Endometrial microvascular endothelial cells (primary cell): ENCODE results near the gene CRYBA1. TPM values are rescaled to one million over a fixed set of nuclear protein-coding genes. Genes with fewer than 3 reads are reported as not detected.
"Not testable (repeated sequence)": the region's sequence is repeated elsewhere in the genome, so short reads cannot be mapped to it uniquely, and the experiment has no call there.

Source experiments
- in situ Hi-C: cut with HindIII; loops from 2 replicates; pipeline ENCODE4 v1.10.0; 2017; ENCODE audit warnings: low sequenced_read_pairs, low pct_unique_long_range_greater_than_20kb; ENCODE audit errors: inconsistent ontology term
- total RNA-seq: library from RNA; depleted of rRNA; stranded (reverse); fragments of >200 nt; gene quantifications from one replicate; pipeline ENCODE4 v1.2.3, GENCODE V29; 2015; ENCODE audit errors: inconsistent ontology term

Gene CRYBA1
- total RNA-seq, 1 donor from 2014 or later, result not detected

- in situ Hi-C loops, result no loop called here
Observed at GRCh38 chr17:29257756-29258155, 11.1 kb downstream of the CRYBA1 start.

DNA sequence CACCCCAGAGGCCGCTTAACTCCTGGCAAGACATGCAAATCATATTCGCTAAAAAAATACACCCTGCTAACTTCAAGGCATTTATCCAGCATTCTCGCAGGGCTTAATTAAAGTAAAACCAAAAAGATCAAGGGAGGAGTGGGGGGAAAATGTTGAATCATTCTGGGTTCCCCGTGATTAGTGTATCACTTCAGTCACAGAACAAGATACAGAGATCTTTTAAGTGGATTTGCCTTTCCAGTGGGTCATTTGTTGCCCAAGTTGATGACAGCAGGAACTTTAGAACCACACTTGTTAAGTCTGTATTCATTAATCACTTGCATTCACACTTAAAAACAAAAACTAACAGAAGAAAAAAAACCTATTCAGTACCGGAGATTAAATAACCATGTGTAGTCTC lies 17.3 kb downstream of the CRYBA1 start:
- in situ Hi-C loops, result no loop called here

DNA sequence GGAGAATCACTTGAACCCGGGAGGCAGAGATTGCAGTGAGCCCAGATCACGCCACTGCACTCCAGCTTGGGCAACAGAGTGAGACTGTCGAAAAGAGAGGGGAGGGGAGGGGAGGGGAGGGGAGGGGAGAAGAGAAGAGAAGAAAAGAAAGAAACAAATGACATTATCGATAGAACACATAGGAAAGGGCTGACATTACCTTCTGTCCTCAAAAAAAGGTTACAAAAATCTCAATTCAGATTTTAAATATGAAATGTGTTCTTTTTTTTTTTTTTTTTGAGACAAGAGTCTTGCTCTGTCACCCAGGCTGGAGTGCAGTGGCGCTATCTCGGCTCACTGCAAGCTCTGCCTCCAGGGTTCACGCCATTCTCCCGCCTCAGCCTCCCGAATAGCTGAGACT lies 25.3 kb downstream of the CRYBA1 start:
- in situ Hi-C loops, result not testable (repeated sequence)

- in situ Hi-C loops, result no loop called here
Observed at GRCh38 chr17:29273924-29274323, 27.3 kb downstream of the CRYBA1 start.

- in situ Hi-C loops, result no loop called here
Observed at GRCh38 chr17:29278692-29279091, 32.0 kb downstream of the CRYBA1 start.

GRCh38 chr17:29279397-29280070 lies 32.9 kb downstream of the CRYBA1 start:
- in situ Hi-C loops, result no loop called here

GRCh38 chr17:29283496-29283895 lies 36.8 kb downstream of the CRYBA1 start:
- in situ Hi-C loops, result no loop called here

DNA sequence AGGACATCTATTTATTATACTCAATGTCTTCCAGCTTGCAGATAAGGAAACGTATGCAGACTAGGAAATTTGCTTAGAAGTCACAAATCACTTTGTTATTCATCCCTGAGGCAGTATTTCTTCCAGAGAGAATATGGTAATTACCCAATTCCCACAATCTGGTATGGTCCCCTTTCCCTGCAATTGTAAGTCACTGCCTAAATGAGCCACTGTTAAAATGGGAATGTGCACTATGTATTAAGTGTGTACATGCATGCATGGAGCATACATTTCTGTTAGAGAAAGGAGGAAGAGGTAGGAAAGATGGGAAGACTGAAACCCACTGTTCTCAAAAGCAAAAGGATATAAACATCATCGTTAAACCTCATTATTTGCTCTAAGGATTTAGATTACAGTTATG lies 37.3 kb downstream of the CRYBA1 start:
- in situ Hi-C loops, result no loop called here

DNA sequence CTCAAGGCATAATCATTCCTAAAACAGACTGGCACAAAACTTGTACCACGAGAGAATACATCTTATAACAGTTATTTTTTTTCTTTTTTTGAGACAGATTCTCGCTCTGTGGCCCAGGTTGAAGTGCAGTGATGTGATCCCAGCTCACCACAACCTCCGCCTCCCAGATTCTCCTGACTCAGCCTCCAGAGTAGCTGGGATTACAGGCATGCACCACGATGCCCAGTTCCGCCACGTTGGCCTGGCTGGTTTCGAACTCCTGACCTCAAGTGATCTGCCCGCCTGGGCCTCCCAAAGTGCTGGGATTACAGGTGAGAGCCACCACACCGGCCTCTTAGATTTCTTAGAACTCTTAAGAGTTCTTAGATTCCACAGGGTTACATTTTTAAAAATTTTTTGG lies 43.2 kb downstream of the CRYBA1 start:
- in situ Hi-C loops, result no loop called here

- in situ Hi-C loops, result no loop called here
Observed at GRCh38 chr17:29291163-29291752, 44.6 kb downstream of the CRYBA1 start.

DNA sequence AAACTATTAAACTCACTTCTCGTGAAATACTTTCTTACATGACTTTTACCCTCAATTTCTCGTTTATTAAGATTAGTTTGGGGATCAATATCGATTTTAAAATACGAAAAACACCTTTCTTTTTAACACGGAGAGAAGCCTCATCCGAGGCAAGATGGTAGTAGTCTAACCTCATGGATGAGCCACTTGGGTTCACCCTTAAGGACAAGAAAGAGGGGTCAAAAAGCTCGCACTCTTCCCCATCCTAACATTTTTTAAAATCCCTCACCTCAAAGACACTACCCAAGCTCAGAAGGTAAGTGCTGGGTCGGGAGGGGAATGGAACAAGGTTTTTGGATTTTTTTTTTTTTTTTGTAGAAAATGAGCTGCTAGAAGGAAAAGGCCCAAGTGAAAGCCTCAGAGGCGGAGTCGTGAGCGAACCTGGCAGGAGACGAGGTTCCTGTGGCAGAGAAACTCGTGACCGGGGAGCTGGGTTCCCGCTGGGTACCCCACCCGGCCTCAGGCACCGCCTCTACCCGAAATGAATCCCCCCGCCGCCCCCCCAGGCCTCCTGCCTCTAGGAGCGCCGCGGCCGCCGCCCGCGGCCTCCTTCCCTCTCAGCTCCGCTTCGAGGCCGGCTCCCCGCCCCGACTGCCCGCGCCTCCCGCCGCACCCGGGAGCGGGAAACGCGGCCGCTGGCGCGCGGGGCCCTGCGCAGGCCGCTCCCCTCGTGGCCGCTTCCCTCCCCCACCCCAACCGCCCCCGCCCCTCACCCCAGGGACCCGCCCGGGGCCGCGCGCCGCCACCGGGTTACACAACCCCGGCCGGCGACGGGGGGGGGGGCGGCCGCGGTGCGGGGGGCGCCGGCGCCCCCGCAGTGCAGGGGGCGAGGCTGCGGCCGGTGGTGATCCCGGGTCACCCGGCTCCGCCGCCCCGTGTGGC lies 45.7 kb downstream of the CRYBA1 start:
- in situ Hi-C loops, result no loop called here

DNA sequence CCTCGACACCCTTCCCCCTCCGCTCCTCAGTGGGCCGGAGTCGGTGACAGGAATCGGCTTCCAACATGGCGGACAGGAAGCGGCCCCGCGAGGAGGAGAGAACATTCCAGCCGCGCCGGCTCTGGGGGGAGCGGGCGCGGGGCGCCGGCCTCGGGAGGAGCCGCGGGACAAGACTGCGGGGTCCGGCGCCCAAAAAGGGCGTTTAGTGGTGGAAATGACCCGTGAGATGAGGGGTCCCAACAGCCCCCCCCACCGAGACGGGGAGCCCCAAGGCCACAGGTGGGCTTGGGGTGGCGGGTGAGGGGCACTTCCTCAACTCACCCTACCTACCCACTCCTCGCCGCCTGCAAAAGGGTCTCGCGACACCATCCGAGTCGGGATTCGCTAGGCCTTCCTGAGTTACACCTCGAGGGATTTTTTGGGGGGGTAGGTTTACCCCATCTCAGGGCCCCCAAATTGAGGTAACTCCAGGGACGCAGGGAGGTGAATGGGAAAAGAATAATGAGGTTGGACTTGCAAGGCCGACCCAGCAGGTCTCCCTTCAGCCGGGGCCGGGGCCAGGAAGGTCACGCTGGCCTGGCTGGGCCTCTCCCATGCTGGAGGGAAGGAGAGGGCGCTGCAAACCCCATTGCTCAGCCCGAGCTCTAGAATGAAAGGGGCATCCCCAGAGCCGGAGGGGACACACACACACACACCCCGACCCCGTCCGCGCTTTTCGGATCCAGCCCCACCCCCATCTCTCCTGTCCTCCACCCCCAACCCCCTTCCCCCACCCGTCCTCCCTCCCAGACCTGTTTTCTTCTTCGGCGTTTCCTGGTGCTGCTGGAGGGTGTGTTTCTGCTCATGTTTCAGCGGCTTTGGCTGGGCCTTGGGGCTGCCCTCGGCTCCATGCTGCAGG lies 46.6 kb downstream of the CRYBA1 start:
- in situ Hi-C loops, result no loop called here

DNA sequence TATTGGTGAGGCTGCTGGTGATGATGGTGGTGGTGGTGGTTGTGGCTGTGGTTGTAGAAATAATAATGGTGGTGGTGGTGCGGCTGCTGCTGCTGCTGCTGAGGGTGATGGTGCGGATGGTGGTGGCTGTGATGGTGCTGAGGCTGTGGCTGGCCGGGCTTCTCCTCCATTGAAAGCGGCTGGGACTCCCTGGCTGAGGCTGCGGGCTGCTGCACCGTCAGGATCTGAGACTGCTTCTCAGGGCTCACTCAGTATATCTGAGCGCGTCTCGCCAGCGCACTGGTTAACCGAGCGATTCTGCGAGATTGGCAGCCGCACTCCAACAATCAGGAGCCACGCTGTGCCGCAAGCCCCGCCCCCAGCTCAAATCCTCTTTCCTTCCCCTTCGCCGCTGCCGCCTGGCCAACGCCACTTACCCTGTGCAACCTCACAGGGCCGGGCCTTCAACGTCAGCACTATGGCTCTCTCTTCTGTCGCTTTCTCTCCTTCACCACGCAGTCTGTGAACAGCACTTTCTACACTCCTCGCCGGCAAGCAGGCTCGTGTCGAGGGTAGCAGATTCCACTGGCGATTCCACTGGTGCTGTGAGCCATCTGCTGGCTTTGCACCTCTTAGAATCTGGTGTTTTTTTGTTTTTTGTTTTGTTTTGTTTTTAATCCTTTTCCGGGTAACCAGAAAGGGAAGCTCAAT lies 47.4 kb downstream of the CRYBA1 start, which contains the start of gene NUFIP2:
Gene NUFIP2 (minus strand): TSS at position 259 of the 690 bp plus-strand sequence. CDS start 89 bp downstream, at position 170.
- in situ Hi-C loops, result no loop called here

GRCh38 chr17:29294580-29294900 lies 47.9 kb downstream of the CRYBA1 start:
- in situ Hi-C loops, result no loop called here

GRCh38 chr17:29295420-29295819 lies 48.8 kb downstream of the CRYBA1 start:
- in situ Hi-C loops, result no loop called here

DNA sequence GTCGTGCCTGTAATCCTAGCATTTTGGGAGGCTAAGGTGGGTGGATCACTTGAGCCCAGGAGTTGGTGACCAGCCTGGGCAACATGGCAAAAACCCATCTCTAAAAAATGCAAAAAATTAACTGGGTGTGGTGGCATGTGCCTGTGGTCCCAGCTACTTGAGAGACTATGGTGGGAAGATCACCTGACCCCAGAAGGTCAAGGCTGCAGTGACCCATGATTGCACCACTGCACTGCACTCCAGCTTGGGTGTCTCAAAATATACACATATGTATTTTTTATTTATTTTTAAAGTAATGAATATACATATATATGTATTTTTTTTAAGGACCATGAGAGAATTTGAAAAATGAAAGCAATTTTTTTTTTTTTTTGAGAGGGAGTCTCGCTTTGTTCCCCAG lies 52.4 kb downstream of the CRYBA1 start:
- in situ Hi-C loops, result no loop called here

- in situ Hi-C loops, result no loop called here
Observed at GRCh38 chr17:29303386-29303785, 56.7 kb downstream of the CRYBA1 start.
